Measurements from ENCODE around the gene NRL.

The NRL gene

DNA sequence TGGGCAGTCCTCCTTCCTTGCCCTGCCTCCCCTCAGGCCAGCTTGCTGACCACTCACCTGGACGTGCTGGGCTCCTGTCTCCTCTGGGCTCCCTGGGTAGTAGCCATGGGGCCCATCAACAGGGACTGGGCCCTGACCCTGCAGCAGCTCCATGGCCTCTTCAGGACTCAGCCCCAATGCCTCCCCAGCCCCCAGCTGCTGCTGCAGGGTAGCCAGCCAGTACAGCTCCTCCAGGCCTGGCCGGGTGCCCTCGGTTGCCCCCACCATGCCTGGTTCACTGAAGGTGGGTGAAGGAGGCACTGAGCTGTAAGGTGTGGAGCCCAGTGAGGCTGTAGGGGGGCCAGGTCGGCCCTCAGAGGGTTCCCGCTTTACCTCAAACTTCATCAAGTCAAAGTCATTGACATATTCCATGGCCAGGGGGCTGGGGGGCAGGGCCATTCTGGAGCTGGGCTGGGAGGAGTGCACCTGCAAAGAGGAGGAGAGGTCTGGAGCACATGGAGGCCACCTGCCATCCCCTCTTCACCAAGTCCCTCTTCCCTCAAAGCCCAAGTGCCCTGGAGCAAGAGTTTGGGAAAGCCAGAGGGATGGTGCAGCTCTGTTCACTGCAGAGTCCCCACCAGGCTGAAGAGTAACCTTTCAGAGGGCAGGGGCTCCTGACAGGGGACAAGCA, 32.2 kb downstream of the NRL start:
- Histone ChIP-seq H3K4me3 (IDR thresholded peaks at IDR 0.05; ENCODE audit: insufficient read depth, low read depth, low read length) (no peak overlapping the region), H3K4me2 (no peak overlapping the region; the same call in 1 of the 2 replicates), H3K4me1 (ENCODE audit: low read depth, poor library complexity, severe bottlenecking) (peaks cover 9% of the 10 kb centered on the region), H3K27ac (no peak overlapping the region), H3K9ac (no peak overlapping the region), H3K27me3 (ENCODE audit: insufficient read depth, low read depth) (no peaks in the 10 kb centered on the region; the same call in 1 of the 2 replicates), H3K36me3 (ENCODE audit: insufficient read depth) (no peaks in the 10 kb centered on the region), H4K20me1 (ENCODE audit: insufficient read depth) (no peaks in the 10 kb centered on the region), H3K79me2 (ENCODE audit: insufficient read depth, low read depth) (no peaks in the 10 kb centered on the region), H2AFZ (ENCODE audit: low read depth) (no peak overlapping the region)
- TF ChIP-seq, protein P1, sequence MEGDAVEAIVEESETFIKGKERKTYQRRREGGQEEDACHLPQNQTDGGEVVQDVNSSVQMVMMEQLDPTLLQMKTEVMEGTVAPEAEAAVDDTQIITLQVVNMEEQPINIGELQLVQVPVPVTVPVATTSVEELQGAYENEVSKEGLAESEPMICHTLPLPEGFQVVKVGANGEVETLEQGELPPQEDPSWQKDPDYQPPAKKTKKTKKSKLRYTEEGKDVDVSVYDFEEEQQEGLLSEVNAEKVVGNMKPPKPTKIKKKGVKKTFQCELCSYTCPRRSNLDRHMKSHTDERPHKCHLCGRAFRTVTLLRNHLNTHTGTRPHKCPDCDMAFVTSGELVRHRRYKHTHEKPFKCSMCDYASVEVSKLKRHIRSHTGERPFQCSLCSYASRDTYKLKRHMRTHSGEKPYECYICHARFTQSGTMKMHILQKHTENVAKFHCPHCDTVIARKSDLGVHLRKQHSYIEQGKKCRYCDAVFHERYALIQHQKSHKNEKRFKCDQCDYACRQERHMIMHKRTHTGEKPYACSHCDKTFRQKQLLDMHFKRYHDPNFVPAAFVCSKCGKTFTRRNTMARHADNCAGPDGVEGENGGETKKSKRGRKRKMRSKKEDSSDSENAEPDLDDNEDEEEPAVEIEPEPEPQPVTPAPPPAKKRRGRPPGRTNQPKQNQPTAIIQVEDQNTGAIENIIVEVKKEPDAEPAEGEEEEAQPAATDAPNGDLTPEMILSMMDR (conservative IDR thresholded peaks at IDR 0.05; ENCODE audit: low read depth, low read length): no peak

DNA sequence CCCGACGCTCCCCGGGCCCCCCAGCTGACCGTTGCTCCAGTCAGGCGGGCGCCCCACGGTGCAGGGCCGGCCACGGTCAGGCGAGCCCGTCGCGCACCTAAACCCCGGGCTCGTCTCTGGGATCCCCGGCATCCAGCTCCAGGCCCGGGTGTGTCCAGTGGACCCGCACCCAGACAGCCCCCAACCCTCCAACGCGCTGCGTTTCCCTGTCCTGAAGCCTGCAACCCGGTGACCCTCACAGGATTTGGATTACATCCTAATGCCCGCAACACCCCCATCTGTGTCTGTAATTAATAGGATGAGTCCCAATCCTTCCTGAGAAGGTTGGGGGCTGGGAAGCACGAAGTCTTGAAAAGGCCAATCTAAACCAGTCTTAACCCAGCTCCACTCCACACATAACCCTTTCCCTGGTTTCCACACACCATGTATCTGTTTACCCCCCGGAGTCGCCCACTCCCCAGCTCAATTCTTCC, 33.0 kb downstream of the NRL start:
- no peaks in the 10 kb centered on the region for H4K20me1 ChIP-seq (ENCODE audit: insufficient read depth)
- no peak overlapping the region for H3K27ac ChIP-seq
- no peak overlapping the region for H3K4me3 ChIP-seq (IDR thresholded peaks at IDR 0.05; ENCODE audit: insufficient read depth, low read depth, low read length)
- H3K4me1 ChIP-seq (ENCODE audit: low read depth, poor library complexity, severe bottlenecking): peaks cover 9% of the 10 kb centered on the region
- no peaks in the 10 kb centered on the region for H3K79me2 ChIP-seq (ENCODE audit: insufficient read depth, low read depth)
- TF ChIP-seq, protein P1 (conservative IDR thresholded peaks at IDR 0.05; ENCODE audit: low read depth, low read length): no peak
- H3K4me2 ChIP-seq: peak overlapping the region; percentile 51
- peak overlapping the region; percentile 71; the same call in 1 of the 2 replicates for H2AFZ ChIP-seq (ENCODE audit: low read depth)
- H3K27me3 ChIP-seq (ENCODE audit: insufficient read depth, low read depth): no peaks in the 10 kb centered on the region; the same call in 1 of the 2 replicates
- no peaks in the 10 kb centered on the region for H3K36me3 ChIP-seq (ENCODE audit: insufficient read depth)
- H3K9ac ChIP-seq: no peak overlapping the region

DNA sequence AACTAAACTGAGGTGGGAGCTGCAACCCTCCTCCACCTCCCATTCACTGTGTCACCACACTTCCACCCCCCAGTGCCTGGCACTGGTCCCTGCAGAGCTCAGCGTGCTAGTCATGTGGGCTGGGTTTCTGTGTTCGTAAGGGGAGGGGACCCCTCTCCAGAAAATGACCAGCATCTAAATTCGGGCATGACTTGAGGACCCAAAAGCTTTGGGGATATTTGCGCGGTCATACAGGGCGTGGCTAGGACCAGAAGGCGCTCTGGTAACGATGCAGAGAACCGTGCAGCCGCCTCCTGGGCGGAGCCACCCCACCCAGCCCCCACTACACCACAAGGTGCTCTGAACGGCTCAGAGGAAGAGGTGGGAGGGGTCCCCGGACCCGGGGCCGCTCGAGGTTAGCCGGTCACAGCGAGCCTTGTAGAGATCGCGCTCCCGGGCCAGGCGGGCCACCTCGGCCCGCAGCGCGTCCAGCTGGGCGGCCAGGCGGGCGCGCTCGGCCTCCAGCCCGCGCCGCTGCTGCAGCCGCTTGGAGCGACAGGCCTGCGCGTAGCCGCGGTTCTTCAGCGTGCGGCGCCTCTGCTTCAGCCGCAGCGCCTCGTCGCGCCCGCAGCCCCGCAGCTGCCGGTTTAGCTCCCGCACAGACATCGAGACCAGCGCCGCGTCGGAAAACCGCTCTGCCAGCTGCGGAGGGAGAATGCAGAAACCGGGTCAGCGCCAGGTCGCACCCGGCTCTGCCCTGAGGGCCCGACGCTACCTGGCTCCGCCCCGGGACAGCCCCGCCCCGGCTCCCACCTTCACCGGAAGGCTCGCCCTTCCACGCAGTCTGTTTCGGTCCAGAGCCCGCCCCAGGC, 33.6 kb downstream of the NRL start:
- peak overlapping the region; percentile 42; the same call in 1 of the 2 replicates for H3K9ac ChIP-seq
- H3K27ac ChIP-seq: peak overlapping the region; percentile 32; the same call in 1 of the 2 replicates
- H3K4me3 ChIP-seq (IDR thresholded peaks at IDR 0.05; ENCODE audit: insufficient read depth, low read depth, low read length): no peak overlapping the region
- no peaks in the 10 kb centered on the region for H4K20me1 ChIP-seq (ENCODE audit: insufficient read depth)
- H3K27me3 ChIP-seq (ENCODE audit: insufficient read depth, low read depth): no peaks in the 10 kb centered on the region; the same call in 1 of the 2 replicates
- TF ChIP-seq, protein P1 (conservative IDR thresholded peaks at IDR 0.05; ENCODE audit: low read depth, low read length): no peak
- no peaks in the 10 kb centered on the region for H3K36me3 ChIP-seq (ENCODE audit: insufficient read depth)
- H3K79me2 ChIP-seq (ENCODE audit: insufficient read depth, low read depth): no peaks in the 10 kb centered on the region
- peak overlapping the region; percentile 71; the same call in 1 of the 2 replicates for H2AFZ ChIP-seq (ENCODE audit: low read depth)
- peaks cover 9% of the 10 kb centered on the region for H3K4me1 ChIP-seq (ENCODE audit: low read depth, poor library complexity, severe bottlenecking)
- peak overlapping the region; percentile 51; the same call in 1 of the 2 replicates for H3K4me2 ChIP-seq

DNA sequence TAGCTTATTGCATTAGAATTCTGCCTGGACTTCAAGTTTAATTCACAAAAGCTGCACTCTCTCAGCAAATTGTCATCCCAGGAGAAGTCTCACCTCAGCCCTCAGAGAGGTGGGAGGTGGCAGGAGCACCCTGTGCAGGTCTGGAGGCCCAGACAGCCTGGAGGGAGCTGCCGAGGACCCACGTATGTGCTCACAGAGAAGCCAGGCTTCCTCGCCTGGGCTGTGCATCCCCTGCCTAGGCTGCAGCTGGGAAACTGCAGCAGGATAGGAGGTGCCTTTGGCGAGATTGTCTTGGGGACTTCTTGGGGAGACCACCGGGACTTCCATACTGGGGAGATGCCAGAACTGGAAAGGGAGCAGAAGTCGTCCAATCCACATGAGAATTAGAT, 34.6 kb downstream of the NRL start:
- H3K79me2 ChIP-seq (ENCODE audit: insufficient read depth, low read depth): no peaks in the 10 kb centered on the region
- H3K4me1 ChIP-seq (ENCODE audit: low read depth, poor library complexity, severe bottlenecking): peaks cover 9% of the 10 kb centered on the region
- H3K4me3 ChIP-seq (IDR thresholded peaks at IDR 0.05; ENCODE audit: insufficient read depth, low read depth, low read length): no peak overlapping the region
- no peak overlapping the region for H3K9ac ChIP-seq
- no peaks in the 10 kb centered on the region; the same call in 1 of the 2 replicates for H3K27me3 ChIP-seq (ENCODE audit: insufficient read depth, low read depth)
- no peak overlapping the region for H2AFZ ChIP-seq (ENCODE audit: low read depth)
- no peak overlapping the region for H3K27ac ChIP-seq
- H3K36me3 ChIP-seq (ENCODE audit: insufficient read depth): no peaks in the 10 kb centered on the region
- H4K20me1 ChIP-seq (ENCODE audit: insufficient read depth): no peaks in the 10 kb centered on the region
- TF ChIP-seq, protein P1 (conservative IDR thresholded peaks at IDR 0.05; ENCODE audit: low read depth, low read length): no peak
- peak overlapping the region; percentile 51; the same call in 1 of the 2 replicates for H3K4me2 ChIP-seq

Data from KMS-11 (cell line).